ENCODE results near the gene NDUFS7. TPM values are rescaled to one million over a fixed set of nuclear protein-coding genes. Genes with fewer than 3 reads are reported as not detected.
A peak's percentile ranks its signal among the peaks of the same experiment; 100 is the strongest.

Gene NDUFS7
- total and polyA plus RNA-seq, 12 donors, result 248 to 498 (median 377) TPM

DNA sequence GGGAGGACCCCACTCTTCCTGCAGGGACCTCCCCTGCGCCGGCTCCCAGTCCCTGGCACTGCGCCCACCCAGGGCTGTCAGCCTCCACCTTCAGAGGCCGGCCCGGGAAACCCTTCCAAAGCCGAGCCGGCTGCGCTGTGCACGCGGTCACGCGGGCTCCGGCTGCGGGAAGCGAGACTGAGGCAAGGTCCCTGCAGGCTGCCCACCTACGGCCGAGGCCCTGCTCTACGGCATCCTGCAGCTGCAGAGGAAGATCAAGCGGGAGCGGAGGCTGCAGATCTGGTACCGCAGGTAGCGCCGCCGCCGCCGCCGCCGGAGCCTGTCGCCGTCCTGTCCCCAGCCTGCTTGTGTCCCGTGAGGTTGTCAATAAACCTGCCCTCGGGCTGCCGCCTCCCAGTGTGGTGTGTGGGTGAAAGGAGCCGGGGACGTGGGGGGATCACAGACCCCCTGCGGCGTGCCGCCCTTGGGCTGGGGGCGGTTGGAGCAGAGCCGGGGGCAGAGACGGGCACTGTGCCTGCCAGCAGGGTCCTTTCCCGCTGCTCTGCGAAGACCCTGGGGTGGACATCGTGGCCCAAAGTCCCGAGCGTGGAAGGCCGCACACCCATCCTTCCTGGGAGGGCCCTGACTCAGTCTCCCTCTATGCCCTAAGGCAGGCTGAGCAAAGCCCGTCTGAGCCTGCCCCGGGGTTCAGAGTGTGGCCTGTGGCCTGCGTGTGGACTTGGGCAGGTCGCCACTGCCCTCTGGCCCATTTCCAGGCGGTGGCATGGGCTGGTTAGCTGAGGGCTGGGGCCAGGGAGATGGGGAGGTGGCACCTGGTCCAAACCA lies 11.7 kb downstream of the NDUFS7 start:
- H3K36me3 ChIP-seq, result peaks cover 0 to 54% (median 30%) of the 10 kb centered on the region in 9 donors
- 79 to 80% methylated on average over 52 of the region's 52 CpGs for WGBS, 2 donors
- no peak overlapping the region for H3K27ac ChIP-seq
- ATAC-seq (peak in 4 of 8 donors; percentile 2 to 18 (median 10)), DNase-seq (peak in 1 of 2 donors; percentile 48)
- intact Hi-C loops (cut with DNase I), result loop anchor here in 1 of 10 donors (5.0 kb wide), 1 partner anchor 113 kb away; no protein-coding TSS in a partner anchor
- H3K4me1 ChIP-seq, result peaks cover 13 to 36% (median 22%) of the 10 kb centered on the region in 9 donors
- no peaks in the 10 kb centered on the region for H3K9me3 ChIP-seq
- no peak overlapping the region for H3K4me3 ChIP-seq
- peaks cover 0 to 2% (median 0%) of the 10 kb centered on the region in 7 donors for H3K27me3 ChIP-seq
- TF ChIP-seq, protein P1, sequence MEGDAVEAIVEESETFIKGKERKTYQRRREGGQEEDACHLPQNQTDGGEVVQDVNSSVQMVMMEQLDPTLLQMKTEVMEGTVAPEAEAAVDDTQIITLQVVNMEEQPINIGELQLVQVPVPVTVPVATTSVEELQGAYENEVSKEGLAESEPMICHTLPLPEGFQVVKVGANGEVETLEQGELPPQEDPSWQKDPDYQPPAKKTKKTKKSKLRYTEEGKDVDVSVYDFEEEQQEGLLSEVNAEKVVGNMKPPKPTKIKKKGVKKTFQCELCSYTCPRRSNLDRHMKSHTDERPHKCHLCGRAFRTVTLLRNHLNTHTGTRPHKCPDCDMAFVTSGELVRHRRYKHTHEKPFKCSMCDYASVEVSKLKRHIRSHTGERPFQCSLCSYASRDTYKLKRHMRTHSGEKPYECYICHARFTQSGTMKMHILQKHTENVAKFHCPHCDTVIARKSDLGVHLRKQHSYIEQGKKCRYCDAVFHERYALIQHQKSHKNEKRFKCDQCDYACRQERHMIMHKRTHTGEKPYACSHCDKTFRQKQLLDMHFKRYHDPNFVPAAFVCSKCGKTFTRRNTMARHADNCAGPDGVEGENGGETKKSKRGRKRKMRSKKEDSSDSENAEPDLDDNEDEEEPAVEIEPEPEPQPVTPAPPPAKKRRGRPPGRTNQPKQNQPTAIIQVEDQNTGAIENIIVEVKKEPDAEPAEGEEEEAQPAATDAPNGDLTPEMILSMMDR (IDR thresholded peaks at IDR 0.05), result no peak

DNA sequence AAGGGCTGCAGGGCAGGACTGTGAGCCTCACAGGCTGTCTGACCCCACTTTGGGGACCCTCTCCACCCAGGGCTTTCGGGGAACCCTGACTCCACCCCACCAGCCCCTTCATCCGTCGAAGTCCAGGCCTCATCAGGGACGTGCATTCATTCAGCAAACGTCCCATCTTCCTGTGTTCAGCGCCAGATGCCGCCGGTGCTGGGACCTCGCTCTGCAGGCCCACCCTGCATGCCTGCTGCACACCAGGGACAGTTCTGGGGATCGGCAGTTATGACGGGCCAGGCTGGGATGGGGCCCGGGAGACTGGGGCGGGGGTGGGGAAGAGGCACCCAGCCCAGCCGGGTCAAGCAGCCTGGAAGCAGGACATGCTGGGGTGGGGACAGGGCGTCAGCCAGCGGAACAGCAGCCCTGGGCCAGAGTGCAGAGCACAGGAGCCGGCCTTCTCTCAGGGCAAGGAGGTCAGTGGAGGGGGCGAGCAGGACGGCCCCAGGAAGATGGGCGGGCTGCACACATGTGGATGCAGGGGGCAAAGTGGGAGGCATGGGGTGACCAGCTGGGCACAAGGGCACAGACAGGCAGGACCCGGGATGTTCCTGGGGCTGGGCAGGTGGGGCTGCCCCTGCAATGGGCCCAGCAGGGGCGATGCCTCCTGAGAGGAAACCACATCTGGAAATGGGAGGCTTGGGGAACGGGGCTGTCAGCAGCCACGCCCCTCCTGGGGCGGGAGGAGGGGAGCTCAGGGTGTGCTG lies 12.5 kb downstream of the NDUFS7 start:
- Histone ChIP-seq H3K36me3 (peaks cover 0 to 46% (median 22%) of the 10 kb centered on the region in 9 donors), H3K9me3 (no peaks in the 10 kb centered on the region), H3K27ac (peak overlapping the region in 2 of 10 donors; percentile 35 to 48), H3K4me3 (no peak overlapping the region), H3K4me1 (peaks cover 21 to 44% (median 30%) of the 10 kb centered on the region in 9 donors), H3K27me3 (peaks cover 0 to 10% (median 0%) of the 10 kb centered on the region in 7 donors)
- no peak for DNase-seq
- intact Hi-C loops (cut with DNase I), result loop anchor here in 1 of 10 donors (5.0 kb wide), 1 partner anchor 114 kb away; no protein-coding TSS in a partner anchor
- WGBS, 2 donors, result 24 to 41% methylated on average over 25 of the region's 25 CpGs
- TF ChIP-seq, protein P1 (IDR thresholded peaks at IDR 0.05), result no peak
- ATAC-seq, result peak; percentile 11 to 56 (median 31)

DNA sequence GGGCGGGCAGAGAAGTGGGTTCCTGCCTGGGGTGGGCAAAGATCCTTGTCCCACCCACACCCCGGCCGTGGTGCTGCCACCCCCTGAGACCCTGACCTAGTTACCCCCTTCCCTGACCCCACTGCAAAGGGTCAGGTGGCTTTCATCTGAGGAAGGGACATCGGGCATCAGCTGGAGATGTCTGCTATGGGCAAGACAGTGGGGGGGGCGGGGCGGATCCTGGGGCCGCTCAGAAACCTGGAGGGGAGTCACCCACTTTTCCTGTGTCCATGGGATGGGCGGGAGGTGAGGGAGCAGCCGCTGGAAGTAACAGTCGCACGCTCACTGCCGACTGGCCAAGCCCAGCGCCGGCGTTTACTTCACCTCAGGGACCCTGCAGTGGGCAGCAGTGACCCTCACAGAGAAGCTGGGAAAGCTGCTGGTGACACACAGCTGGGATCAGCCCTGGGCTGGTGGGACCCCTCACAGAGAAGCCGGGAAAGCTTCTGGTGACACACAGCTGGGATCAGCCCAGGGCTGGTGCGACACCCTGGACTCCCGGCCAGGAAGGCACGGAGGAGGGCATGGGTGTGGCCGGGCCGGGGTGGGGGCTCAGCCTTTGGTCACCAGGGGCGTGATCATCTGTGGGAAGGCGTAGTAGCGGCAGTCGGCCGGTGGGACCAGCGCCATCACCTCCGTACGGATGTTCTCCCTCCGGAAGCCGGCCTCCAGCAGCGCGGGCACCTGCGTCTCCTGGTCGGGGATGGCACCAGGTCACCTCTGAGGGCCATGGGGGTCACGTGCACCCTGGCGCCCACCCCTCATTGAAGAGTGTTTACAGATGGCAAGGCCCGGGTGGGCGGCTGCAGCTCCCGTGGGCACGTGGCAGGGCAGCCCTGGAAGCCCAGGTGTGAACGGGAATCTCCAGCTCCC lies 13.3 kb downstream of the NDUFS7 start:
- H3K4me3 ChIP-seq, result no peak overlapping the region
- no peak for ATAC-seq

More for the DNA sequence above, 13.3 kb downstream of the NDUFS7 start:
- H3K27ac ChIP-seq, result peak overlapping the region in 1 of 10 donors; percentile 48
- no peak for DNase-seq
- TF ChIP-seq, protein P1 (IDR thresholded peaks at IDR 0.05), result no peak
- 62 to 66% methylated on average over 42 of the region's 42 CpGs for WGBS, 2 donors
- intact Hi-C loops (cut with DNase I), result loop anchor here in 1 of 10 donors (5.0 kb wide), 1 partner anchor 115 kb away; no protein-coding TSS in a partner anchor
- H3K36me3 ChIP-seq, result peaks cover 0 to 38% (median 18%) of the 10 kb centered on the region in 9 donors
- H3K9me3 ChIP-seq, result no peaks in the 10 kb centered on the region
- peaks cover 0 to 18% (median 0%) of the 10 kb centered on the region in 7 donors for H3K27me3 ChIP-seq
- peaks cover 21 to 49% (median 36%) of the 10 kb centered on the region in 9 donors for H3K4me1 ChIP-seq

Measured in heart right ventricle (tissue), 16 donors.